ENCODE measurements around the gene ACOT13.

DNA sequence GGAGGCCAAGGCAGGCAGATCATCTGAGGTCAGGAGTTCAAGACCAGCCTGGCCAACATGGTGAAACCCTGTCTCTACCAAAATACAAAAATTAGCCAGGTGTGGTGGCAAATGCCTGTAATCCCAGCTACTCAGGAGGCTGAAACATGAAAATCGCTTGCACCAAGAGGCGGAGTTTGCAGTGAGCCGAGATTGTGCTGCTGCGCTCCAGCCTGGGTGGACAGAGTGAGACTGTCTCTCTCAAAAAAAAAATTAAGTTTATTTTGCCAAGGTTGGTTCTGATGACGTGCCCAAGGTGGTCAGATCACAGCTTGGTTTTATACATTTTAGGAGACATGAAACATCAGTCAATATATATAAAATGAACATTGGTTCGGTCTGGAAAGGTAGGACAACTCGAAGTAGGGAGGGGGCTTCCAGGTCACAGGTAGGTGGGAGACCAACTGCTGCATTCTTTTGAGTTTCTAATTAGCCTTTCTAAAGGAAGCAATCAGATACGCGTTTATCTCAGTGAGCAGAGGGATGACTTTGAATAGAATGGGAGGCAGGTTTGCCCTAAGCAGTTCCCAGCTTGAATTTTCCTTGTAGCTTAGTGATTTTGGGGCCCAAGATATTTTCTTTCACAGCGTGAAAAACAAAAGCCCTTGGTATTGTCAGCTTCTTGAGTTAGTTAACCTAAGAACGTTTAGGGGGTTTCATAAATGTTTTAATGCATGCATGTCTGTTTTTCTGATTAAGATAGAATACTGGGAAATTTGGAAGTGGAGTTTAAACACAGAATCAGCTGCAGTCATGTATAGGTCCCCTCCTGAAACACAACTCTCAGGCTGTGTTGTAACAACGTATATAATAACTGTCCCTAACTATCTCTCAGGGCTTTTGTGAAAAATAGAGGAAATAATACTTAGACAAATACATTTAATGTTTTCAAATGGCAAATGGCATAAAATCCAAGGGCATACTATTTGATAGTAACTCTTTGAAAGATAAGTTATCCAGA lies 16.7 kb downstream of the ACOT13 start:
- TF ChIP-seq, protein P1, sequence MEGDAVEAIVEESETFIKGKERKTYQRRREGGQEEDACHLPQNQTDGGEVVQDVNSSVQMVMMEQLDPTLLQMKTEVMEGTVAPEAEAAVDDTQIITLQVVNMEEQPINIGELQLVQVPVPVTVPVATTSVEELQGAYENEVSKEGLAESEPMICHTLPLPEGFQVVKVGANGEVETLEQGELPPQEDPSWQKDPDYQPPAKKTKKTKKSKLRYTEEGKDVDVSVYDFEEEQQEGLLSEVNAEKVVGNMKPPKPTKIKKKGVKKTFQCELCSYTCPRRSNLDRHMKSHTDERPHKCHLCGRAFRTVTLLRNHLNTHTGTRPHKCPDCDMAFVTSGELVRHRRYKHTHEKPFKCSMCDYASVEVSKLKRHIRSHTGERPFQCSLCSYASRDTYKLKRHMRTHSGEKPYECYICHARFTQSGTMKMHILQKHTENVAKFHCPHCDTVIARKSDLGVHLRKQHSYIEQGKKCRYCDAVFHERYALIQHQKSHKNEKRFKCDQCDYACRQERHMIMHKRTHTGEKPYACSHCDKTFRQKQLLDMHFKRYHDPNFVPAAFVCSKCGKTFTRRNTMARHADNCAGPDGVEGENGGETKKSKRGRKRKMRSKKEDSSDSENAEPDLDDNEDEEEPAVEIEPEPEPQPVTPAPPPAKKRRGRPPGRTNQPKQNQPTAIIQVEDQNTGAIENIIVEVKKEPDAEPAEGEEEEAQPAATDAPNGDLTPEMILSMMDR (IDR thresholded peaks at IDR 0.05; ENCODE audit: low read depth, low read length), result no peak
- TF ChIP-seq MYC (IDR thresholded peaks at IDR 0.05; ENCODE audit: low read depth, low read length), result no peak
- TF ChIP-seq POLR2A (IDR thresholded peaks at IDR 0.05; ENCODE audit: extremely low read depth, insufficient read length), result no peak
- TF ChIP-seq, protein P2, sequence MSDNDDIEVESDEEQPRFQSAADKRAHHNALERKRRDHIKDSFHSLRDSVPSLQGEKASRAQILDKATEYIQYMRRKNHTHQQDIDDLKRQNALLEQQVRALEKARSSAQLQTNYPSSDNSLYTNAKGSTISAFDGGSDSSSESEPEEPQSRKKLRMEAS (IDR thresholded peaks at IDR 0.05; ENCODE audit: low read depth, low read length), result no peak

Data from NB4 (cell line).